Raji (cell line): Measurements from ENCODE around the gene RPL12.

Experiments used
- POLR2A ChIP-seq: IDR thresholded peaks from 2 replicates; pipeline ENCODE4 v1.6.1; 2011; ENCODE audit warnings: low read depth, low read length, control low read depth; ENCODE audit not compliant: insufficient read depth

The RPL12 gene

DNA sequence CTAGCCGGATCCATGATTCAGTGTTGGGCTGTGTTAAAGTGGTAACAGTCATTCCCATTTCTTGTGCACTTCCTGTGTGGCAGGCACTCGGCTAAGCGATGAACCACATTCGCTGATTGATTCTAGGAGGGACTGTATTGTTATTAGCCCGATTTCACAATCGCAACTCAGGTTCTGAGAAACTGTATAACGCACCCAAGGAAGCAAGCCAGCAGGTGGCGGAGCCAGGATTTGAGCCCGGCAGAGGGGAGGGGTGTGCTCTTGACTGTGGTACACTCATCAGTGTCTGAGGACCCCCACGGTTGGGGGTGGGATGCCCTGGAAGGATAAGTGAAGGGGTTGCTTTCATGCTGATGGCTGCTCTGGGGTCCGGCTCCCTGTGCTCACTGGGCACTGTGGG, 34.8 kb upstream of the RPL12 start:
- TF ChIP-seq POLR2A: no peak

GRCh38 chr9:127482662-127483061, 31.5 kb upstream of the RPL12 start:
- TF ChIP-seq POLR2A: no peak

- TF ChIP-seq POLR2A: no peak
These were observed 28.4 kb upstream of the RPL12 start for GRCh38 chr9:127479507-127480081.

GRCh38 chr9:127474592-127474991, 23.4 kb upstream of the RPL12 start:
- TF ChIP-seq POLR2A: no peak

GRCh38 chr9:127473932-127474331, 22.7 kb upstream of the RPL12 start:
- no peak for TF ChIP-seq POLR2A

DNA sequence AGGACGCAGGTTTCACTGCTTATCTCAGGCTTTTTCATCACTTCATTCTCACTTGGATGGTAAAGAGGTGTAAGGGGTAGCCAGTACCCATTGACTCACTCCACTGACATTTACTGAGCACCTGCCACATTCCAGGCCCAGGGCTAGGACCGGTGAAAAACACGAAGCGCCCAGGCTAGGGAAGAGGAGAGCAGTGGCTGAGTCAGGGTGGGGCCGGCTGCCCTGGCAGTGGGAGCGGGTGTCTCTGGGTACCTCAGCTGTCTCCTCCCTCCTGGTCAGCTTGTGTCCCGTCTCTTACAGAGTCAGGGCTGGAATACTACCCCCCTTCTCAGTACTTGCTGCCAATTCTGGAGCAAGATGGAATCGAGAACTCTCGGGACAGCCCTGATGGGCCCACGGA, 22.3 kb upstream of the RPL12 start:
- no peak for TF ChIP-seq POLR2A

GRCh38 chr9:127470662-127471061, 19.5 kb upstream of the RPL12 start:
- no peak for TF ChIP-seq POLR2A

- TF ChIP-seq POLR2A: no peak
These were observed 16.4 kb upstream of the RPL12 start for GRCh38 chr9:127467621-127468020.

DNA sequence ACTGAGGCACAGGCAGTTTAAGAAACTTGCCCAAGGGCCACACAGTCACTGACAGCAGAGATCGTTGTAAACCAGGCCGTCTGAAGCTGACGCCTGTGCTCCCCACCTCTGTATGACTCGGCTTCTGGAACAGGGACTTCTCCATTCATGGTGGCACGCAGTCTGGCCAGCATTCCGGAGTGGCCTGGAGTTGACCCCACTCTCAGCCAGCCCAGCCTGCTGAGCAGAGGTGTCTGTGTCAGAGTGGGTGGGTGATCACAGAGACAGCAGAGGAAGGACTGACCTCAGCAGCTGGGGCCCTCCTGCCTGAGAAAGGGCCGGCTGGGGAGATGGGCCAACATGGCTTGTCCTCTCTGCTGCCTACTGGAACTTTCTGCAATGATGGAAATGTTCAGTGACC, 12.7 kb upstream of the RPL12 start:
- no peak for TF ChIP-seq POLR2A

DNA sequence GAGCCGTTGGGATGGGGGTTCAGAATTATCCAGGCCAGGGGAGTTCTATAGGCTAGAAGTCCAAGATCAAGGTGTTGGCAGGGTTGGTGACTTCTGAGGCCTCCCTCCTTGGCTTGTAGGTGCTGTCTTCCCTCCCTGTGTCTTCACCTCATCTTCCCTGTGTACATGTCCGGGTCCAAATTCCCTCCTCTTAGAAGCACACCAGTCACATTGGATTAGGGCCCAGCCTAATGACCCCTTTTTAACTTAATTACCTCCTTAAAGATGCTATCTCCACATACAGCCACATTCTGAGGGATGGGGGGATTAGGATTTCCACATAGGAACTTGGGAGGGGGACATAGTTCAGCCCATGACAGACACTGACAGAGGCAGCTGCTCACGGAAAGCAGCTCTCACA, 12.2 kb upstream of the RPL12 start:
- TF ChIP-seq POLR2A: no peak

DNA sequence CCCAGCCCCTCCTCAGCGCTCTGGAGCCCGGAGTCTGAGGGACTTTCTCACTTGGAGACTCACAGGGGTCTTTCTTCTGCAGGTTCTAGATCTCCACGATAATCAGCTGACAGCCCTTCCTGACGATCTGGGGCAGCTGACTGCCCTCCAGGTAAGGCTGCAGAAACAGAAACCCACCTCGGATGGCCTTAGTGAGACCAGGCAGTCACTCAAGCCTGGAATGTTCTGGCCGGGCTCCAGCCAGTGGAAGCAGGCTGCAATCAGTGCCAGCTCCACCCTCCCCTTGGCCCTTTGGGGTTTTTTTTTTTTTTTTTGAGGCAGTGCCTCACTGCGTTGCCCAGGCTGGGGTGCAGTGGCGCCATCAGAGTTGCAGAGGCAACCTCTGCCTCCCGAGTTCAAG, 7.7 kb upstream of the RPL12 start:
- no peak for TF ChIP-seq POLR2A

DNA sequence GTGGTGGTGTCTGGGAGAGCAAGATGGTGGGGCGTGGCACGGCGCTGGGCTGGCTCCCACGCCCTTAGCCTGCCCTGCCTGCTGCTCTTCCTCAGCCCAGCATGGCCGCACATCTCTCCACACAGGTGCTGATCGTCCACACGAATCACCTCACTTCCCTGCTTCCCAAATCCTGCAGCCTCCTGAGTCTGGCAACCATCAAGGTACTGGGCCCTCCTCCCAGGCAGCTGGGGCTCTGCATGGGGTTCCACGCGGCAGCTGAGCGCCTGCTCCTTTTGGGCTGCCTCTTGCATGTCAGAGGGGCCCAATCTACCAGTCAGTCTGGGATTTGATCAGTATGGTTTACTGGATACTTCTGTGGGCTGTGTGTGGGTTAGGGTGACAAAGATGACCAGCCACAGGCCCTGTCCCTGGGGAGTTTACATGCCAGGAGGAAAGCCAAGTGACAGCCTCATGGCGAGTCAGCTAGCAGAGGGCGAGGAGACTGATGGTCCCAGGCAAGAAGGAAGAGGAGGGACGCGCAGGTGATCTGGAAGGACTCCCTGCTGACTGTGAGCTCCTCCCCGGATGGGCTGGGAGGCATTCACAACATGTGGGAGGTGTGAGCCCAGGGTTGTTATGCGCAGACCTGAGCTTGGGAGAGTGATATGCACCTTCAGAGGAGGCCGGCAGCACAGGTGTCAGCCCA, 6.1 kb upstream of the RPL12 start:
- no peak for TF ChIP-seq POLR2A

GRCh38 chr9:127455324-127455992, 4.3 kb upstream of the RPL12 start:
- no peak for TF ChIP-seq POLR2A

GRCh38 chr9:127452691-127453090, 1.5 kb upstream of the RPL12 start:
- TF ChIP-seq POLR2A: no peak

DNA sequence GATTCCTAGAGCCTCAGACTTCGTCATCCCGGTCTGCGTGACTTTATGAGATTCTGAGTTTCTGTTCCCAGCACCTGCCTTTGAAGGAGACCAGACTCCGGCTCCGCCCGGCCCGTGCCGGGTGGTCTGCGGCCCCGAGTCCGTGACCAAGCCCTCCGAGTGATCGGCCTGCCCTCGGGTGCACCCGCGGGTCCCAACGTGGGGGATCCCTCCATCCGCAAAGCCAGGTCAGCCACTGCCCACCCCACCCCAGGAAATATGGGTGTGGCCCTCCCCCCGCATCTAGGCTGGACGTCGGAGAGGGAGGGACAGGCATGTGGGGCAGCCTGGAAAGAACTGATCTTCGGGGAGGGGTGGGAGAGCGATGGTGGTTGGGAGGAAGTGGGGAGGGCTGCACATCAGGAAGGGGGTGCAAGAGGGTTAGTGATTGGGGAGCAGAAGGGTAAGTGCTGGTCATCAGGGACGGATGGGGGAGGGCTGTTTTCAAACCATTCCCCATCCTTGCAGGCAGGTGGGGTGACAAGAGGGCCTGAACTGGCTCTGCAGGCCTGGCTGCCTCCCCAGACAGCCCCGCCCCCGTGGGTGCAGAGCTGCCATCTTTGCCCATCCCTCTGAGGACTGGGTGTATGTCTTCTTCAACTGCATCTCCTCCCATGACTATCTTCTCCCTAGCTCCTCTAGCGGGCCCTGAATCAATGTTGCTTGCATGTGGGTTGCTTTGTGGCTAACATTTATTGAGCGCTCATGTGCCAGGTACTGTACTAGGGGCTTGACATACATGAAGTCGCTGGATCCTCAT, 851 bp upstream of the RPL12 start:
- peak; percentile 46; the same call in 1 of the 2 replicates for TF ChIP-seq POLR2A

DNA sequence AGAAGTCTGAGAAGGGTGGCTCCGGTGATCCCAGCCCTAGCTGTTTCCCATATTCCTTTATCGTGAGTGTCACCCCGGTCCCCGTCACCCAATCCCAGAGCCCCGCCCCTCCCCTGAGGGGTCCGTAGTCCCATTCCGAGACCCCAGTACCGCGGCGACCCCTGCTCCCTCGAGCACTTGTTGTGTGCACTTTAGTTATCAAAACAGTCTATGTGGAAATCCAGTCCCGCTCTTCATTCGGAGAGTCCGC, 327 bp upstream of the RPL12 start:
- TF ChIP-seq POLR2A: no peak
